NCI-H1436 (cell line): ENCODE measurements around the gene SESN1.
A peak's percentile ranks its signal among the peaks of the same experiment; 100 is the strongest.

Experiments
- DNase-seq: peaks from one replicate; lab custom pipeline; 2025; lab: John Stamatoyannopoulos, UW

The SESN1 gene

DNA sequence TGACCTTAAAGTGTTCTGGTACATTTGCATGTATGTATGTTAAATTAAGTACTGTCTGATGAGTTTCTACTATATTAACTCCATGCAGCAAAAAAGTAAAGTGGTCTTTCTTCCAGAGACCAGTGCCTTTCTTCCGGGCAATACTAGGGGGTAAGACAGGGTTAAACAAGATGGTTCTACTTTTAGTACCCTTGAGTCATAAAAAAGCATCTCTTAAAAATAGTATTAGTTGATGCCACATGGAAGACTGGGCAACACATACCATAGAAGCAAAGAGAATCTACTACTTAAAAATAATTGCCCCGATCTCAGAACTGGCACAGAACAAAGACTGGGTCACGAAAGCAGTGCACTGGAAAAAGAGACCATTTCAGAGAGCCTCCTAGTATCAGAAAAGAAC, 66.2 kb downstream of the SESN1 start:
- no peak for DNase-seq

DNA sequence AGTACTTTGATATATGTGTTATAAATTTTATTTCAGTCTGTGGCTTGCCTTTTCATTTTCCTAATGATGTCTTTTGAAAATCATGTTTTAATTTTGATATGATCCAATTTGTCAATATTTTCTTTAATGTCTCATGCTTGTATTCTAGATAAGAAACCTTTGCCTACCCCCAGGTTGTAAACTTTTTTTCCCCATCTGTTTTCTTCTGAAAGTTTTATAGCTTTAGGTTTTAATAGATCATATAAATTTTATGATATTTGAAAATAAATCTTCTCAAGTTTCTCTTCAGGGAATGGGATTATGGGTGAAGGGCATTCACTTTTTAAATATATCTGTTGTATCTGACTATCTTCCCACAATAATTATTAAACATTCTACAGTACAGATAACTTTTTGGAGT, 66.7 kb downstream of the SESN1 start:
- no peak for DNase-seq

DNA sequence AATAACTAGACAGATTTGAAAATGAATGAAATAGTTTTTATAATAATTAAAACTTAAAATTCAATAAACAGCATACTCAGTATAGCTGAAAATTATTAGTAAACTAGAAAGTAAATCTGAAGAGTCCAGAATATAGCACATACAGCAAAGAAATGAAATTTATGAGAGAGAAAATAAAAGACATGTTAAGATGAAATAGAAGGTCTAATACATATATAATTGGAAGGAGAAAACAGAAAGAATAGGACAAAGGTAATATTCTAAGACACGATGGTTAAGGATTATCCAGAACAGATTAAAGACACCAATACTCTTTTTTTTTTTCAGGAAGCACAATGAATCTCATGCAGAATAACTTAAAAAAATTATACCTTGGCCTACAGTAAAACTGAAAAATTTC, 69.0 kb downstream of the SESN1 start:
- DNase-seq, result no peak

DNA sequence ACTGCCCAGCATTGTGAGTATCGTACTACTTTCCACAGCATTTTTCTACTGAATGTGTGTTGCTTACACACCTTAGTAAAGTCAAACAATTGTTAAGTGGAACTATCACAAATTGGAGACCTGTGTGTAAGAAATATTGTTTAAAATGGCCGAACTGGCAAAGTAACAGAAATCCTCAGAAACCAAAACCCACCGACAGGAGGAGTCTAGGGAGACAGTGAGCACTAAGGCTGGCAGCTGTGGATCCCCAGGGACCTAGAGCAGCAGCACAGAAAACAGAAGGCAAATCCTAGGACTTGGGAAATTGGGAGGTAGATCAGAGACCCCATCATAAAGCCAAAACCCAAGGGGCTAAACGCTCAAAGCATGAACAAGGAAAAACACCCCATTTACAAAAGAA, 69.9 kb downstream of the SESN1 start:
- DNase-seq, result no peak

DNA sequence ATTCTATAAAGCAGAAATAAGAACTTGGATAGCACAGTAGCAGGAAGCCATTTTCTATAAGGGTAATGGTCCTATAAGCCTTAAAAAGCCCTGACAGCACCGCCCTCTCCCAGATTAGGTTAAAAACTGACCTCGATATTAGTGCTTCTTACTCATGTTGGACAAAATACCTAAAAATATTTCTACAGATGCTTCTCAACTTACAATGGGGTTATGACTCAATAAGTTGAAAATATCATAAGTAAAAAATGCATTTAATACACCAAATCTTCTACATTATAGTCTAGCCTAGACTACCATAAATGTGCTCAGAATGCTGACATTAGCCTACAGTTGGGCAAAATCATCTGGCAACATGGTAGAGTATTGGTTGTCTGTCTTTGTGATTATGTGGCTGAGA, 70.3 kb downstream of the SESN1 start:
- no peak for DNase-seq

DNA sequence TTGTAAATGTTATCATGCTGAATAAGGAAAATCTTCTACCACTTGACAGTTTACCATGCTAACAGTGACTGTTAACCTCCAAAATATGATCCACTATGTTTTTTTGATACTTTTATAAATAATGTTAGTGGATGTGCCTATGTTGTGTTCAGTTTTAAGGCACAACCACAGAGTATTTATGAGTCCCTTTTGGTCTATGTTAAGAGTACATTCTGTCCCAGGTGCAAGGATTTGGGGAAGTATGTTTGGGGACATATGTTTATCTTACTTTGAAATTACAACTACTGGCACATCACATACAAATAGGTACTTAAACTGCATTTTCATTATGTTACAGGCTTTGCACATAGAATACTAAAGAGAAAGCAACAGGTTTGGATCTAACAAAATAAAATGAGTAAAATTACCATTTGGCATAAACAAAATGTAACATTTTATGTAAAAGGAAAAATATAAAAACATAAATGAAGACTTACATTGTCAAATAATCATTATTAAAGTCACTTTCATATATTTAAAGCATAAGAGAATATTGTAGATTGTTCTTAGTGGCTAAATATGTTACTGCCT, 71.2 kb downstream of the SESN1 start:
- DNase-seq, result no peak

DNA sequence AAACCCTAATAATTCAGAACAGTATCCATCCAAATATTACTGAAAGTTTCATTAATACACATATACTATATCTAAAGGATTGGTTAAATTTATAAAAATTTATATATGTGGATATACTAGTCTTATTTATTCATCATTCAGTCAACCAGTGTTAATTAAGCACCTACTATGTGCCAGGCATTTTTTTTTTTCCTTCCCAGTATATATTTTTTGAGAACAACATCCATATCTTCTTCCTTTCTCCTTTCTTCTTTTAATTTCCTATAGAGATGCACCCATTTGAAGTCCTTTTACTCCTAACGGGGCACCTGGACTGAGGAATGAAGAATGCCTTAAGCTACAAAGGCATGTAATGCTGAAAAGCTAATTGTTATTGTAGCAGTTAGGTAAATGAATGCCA, 72.8 kb downstream of the SESN1 start:
- no peak for DNase-seq

DNA sequence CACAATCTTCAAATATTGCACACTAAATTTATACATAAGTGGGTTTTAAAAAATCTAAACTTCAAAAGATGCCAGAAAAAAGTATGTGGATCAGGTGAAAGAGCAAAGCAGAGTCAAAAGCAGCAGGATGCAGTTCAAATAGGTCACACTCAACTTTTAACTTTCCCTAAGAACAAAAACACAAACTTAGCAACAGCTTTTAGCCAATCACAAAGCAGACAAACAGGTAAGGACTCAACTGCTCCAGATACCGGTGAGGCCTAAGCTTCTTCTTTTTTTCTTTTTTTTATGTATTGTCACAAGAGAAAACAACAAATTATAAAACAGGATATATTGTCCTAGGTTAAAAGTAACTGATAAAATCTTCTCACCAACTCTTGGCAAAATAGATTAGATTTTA, 74.7 kb downstream of the SESN1 start:
- no peak for DNase-seq

DNA sequence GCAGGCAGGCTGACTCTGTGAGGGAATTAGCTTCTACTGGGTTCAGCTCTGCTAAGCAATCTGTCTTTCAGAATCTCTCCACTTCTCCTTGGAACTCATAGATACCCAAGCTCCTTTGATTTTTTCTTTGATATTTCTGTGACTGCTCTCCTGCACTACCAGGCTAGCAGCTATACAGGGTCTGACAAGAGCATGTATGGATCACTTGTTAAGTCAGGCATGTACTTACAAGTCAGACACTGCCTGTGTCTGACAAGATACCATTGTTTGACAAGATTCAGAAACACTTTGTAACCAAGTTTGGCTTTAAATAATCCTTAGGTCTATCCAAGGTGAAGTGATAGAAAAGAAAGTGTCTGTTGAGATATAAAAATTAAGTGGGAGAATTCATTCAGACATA, 79.5 kb downstream of the SESN1 start:
- DNase-seq, result no peak

DNA sequence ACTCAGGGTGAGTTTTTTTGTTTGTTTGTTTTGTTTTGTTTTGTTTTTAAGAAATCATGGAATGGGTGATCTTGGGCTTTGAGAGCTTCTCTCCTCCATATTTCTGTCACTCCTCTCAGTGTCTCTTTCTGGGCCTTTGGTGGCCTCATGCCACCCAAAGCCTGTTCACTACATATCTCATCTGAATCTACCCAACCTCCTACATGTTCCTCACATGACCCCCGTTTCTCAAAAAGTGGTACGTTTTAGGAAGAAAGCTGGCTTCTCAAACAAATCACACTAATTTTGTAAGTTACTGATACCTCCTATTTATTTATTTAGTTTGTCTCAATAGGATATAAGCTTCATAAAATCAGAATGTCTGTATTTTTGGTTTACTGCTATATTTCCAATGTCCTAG, 80.0 kb downstream of the SESN1 start:
- no peak for DNase-seq

DNA sequence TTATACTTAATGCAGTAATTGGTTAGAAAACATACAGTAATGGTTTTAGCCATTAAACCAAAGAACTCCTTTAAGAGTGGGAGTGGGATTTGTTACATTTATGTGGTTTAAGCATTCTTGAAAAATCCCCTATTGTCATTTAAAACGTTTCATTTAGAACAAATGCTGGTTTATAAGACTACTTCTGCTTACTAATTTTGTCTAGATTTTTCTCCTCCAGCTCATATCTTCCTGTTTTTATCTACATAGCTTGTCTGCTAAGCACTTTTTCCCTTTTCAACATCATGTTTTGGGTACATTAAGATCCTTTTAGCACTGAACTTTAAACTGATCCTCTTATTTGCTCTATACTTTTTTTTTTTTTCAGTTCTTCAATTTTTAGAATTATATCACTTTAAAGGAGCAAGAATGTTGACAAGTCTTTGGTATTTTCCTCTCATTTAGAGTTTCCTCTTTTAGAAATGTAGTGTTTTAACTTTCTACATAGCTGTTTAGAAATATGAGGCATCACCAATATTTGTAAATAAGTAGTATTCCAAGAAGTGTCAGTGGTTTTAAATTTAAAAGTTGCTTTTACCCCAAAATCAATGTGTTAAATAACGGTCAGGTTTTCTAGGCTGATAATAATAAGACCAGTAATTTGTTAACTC, 80.9 kb downstream of the SESN1 start:
- DNase-seq, result no peak

DNA sequence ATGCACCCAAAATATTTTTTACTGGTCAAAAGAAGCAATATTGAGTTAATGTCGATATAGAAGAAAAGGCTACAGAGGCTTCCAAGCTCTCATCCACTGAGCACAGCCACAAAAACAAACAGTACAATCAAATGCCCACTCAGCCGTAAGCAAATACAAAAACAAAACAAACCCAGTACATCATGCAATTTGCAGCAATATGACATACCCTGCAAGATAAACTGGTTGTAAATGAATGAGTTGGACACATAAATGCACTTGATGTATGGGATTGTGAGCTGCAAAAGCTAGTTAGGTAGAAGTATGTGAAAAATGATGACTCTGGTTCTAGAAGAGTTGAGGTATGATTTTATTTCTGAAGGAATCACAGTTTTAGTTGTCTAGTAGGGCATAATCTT, 83.9 kb downstream of the SESN1 start:
- DNase-seq, result no peak

DNA sequence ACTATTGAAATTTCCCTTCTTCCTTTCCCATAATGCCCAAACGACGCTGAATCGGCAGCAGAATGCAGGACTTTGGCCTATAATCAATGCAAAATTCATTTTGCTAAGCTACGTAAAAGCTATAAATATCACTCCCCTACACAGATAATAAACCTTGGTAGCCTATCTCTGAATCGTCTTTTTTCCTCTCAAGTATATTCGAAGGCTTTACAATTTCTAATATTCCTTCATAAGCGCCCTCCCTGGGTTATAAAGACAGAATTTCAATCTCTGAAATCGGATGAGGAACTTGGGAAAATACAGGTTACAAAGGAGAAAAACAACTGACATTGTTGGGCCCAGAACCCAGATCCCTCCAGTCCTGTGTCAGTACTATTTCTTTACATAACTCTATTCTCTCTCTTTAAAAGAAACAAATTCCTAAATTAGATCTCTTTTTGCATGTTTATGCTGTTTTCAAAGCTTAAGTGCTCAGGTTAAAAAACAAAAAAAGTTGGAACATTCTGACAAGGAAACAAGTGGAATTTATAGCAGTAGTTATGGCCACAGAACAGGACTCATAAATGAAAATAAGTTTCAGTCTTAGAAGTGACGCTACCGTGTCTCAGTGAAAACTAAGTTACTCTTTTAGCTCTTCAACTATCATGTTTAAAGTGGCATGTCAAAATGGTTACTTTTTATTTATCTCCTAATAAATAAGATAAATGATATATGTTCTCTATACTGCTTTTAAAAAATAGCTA, 84.5 kb downstream of the SESN1 start:
- no peak for DNase-seq

DNA sequence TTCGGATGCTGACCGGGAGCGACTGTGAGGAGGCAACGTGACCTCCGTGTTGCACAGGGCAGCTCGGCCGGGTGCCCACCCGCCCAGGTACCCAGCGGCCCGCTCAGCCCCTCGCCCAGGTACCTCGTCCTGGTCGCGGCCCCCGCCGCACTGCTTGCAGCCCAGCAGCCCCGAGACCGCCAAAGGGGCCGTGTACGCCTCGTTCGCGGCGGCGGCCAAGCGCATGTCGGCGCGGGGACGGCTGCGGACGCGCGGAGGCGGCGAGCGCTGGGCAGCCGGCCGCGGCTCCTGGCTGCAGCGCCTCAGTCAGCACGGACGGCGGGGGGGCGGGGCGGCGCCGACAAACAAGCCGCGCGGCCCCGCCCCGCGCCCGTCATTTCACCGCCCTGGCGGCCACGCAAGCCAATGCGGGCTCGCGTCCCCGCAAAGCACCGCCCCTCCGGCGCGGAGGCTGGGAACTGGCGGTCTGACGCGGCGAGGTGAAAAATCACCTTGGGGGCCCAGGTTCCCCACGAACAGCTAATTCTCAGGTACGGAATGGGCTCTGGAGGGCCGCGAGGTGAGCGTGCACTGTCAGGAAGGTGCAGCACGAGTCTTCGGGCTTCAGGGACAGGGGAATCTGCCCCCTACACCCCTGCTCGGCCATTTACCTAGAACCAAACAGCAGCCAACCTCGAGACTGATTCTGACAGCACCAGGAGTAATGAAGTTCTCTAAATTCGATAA, 85.2 kb downstream of the SESN1 start:
- DNase-seq, result peak; percentile 84

DNA sequence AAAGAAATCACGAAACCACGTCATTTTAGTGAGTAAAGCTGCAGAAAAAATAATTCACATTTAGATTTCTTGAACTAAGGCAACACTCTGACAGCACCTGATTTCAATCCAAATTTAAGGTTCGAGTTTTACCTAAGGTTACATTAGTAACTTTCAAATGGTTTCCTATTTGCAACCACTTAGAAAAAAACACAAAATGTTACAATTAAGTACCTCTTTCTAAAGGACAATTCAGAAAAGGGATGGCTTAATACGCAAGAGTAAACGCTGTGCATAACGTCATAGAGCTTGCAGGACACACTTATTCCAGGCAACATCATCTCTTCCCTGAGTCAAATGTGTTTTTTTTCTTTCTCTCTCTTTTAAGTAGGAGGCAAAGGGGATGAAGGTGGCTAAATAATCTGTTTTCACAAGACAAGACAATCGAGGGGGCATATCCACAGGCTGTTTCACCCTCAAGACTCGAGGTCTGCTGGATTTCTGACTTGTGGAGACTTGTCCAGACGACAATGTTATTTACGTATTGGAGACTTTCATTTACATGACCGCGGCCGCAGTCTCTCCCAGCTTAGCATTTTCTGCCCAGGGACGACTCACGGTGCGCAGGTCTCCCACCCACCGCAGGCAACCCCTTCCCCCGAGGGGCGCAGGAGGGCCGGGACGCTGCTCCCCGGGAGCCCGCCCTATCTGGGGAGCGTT, 86.0 kb downstream of the SESN1 start:
- DNase-seq, result no peak

DNA sequence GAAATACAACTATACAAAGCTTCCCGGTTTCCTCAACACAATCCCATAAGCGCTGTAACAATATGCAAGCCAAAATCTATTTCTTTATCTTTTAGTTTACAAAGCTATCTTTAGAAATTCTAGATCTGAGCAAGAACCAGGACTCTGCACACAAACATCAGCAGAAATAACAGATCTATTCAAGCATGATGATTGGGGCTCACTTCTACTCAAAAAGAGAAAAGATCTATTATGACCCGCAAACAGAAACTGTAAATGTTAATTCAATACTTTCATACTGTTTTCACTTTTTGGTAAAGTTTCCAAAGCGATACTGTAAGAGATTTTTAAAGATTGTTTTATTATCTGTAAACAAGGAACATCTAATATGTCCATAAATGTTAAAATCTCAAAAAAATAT, 86.6 kb downstream of the SESN1 start:
- no peak for DNase-seq

DNA sequence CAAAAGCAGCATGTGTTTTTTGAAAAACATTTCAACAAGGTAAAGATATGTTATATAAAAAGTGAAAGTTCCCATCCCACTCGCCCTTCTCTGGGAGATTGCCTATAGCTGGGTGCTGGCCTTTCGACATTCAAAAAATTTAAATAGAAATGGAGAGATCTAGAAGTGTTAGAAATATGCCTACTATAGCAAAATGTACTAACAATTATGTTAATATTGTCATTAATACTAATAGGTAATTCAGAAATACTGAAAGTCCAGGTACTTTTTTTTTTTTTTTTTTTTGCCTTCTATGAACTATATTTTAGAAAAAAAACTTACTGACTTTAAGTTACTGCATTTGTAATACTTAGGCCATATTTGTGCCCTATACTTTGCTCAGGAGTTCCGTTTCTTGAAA, 87.1 kb downstream of the SESN1 start:
- no peak for DNase-seq

DNA sequence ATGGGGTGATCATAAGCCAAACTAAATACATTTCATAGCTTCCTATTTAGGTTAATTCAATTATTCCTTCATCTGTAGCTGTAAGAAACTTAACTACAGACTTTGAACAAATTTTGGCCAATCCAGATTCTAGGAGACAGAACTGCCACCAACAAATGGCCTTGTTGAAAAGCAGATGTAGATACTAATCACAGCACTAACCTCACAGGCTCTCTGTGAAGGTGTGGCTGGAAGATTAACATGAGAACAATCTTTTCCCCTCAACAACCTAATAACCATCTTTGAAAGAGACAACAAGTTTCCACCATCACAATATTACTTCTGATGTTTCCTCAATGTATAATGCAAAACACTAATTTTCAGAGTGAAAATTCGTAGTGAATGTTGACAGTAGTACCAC, 87.8 kb downstream of the SESN1 start:
- no peak for DNase-seq

DNA sequence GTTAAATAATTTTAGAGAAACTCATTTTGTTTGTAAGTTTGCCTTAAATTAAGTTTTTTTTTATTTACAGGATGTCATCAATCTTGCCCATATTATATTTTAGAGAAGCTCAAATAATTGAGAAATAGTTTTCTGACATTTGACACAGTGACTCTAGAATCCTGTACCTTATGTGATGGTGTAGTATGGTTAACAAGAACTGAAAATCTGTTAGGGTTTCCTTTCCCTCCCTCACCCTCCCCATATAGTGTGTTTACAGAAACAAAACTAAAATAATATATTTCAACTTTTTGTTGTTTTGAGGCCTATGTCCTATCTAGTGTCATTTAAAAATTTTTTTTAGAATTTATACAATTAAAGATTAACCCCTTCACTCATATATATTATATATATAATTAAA, 91.8 kb downstream of the SESN1 start:
- no peak for DNase-seq

DNA sequence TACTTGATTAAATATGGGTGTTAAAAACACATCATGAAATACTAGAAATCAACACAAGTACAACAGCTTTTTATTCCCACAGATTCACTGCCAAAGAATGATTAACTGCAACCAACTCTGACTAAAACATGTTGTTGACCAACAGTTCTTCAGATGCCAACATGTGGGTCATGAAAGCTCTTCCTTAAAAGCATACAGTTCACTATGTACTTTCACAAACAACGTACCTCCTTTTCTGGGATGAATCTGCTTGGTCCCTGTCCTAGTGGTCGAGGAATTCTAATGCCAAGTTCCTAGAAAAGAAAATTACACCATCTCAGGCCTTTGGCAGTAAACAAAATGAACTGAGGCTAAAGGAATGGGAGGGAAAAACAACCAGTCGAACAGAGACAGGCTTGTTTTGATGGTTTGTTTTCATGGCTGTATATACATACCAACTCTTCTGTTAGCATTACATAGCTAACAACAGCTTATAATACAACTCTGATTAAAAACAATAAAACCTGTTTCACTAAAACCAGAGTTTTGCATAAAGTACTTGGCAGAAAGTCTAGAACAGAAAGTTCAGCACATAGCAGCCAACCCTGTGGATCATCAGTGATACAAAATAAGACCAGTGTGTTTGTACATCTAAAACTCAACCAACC, 92.5 kb downstream of the SESN1 start:
- DNase-seq, result no peak

DNA sequence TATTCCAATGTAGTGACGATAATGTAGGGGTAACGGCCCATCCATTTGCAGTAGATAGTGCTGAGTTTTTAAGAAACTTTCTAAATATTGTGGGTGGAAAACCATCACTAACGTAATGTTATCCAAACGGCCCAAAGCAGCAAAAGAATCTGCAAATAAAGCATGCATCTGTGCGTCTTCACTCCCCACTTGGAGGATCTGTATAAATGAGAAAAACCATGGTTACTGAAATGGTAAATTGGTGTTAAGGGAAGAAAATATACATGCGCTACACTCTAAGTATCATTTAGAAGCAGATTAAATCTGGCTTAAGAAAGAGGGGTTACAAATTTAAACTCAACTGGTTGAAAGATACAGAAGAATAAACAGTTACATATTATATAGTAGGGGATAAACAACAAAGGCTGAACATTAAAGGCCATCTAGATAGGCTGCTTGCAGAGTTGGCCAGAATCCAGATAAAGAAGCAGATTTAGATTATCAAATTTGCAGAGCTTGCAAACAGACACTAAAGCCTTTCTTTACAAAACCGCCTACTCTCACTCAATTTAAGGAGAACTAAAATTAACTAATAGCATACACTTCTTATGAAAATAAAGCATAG, 93.3 kb downstream of the SESN1 start:
- DNase-seq, result no peak

DNA sequence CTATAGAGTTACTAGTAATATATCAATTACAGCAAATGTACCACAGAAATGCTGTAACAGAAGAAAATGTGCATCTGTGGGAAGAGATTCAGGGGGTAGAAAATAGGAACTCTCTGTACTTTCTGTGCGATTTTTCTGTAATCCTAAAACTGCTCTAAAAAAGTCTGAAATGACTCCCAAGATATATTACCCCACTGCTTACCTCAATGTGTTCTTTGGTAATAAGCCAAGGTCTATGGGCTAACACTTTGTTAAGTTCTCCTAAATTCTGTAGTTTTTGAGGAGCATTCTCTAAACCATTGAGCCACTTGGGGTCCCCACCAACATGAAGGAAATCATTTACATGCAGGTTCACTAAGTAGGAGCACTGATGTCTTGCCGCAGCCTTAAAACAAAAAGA, 94.4 kb downstream of the SESN1 start:
- no peak for DNase-seq
